Measurements from ENCODE around the gene RGS7BP.

The RGS7BP gene

GRCh38 chr5:64566310-64566916, 60.6 kb downstream of the RGS7BP start:
- no peak for DNase-seq

- DNase-seq: no peak
These were observed 64.0 kb downstream of the RGS7BP start for GRCh38 chr5:64569858-64570257.

GRCh38 chr5:64570395-64570996, 64.7 kb downstream of the RGS7BP start:
- no peak for DNase-seq

GRCh38 chr5:64575561-64575960, 69.7 kb downstream of the RGS7BP start:
- DNase-seq: no peak

GRCh38 chr5:64576250-64576649, 70.4 kb downstream of the RGS7BP start:
- DNase-seq: no peak

- no peak for DNase-seq
These were observed 79.8 kb downstream of the RGS7BP start for GRCh38 chr5:64585646-64586045.

GRCh38 chr5:64587370-64587769, 81.6 kb downstream of the RGS7BP start:
- DNase-seq: no peak

GRCh38 chr5:64592730-64593341, 87.0 kb downstream of the RGS7BP start:
- DNase-seq: no peak

GRCh38 chr5:64594025-64594424, 88.2 kb downstream of the RGS7BP start:
- DNase-seq: no peak

- no peak for DNase-seq
These were observed 88.8 kb downstream of the RGS7BP start for GRCh38 chr5:64594601-64595000.

GRCh38 chr5:64595031-64595855, 89.4 kb downstream of the RGS7BP start:
- no peak for DNase-seq

GRCh38 chr5:64599226-64599625, 93.4 kb downstream of the RGS7BP start:
- DNase-seq: no peak

- no peak for DNase-seq
These were observed 97.9 kb downstream of the RGS7BP start for GRCh38 chr5:64603676-64604075.

GRCh38 chr5:64606926-64607325, 101.1 kb downstream of the RGS7BP start:
- DNase-seq: no peak

GRCh38 chr5:64612344-64612961, 106.6 kb downstream of the RGS7BP start:
- DNase-seq: no peak

GRCh38 chr5:64615895-64616294, 110.1 kb downstream of the RGS7BP start:
- no peak for DNase-seq

- DNase-seq: no peak
These were observed 113.8 kb downstream of the RGS7BP start for GRCh38 chr5:64619609-64620008.

- DNase-seq: no peak
These were observed 117.2 kb downstream of the RGS7BP start for GRCh38 chr5:64622991-64623390.

GRCh38 chr5:64625678-64626077, 119.9 kb downstream of the RGS7BP start:
- DNase-seq: no peak

GRCh38 chr5:64628901-64629300, 123.1 kb downstream of the RGS7BP start:
- no peak for DNase-seq

- no peak for DNase-seq
These were observed 124.0 kb downstream of the RGS7BP start for GRCh38 chr5:64629841-64630240.

GRCh38 chr5:64632251-64632650, 126.4 kb downstream of the RGS7BP start:
- DNase-seq: no peak

- no peak for DNase-seq
These were observed 129.3 kb downstream of the RGS7BP start for GRCh38 chr5:64634997-64635686.

All from cortex of kidney (tissue), 1 donor.